Measurements from ENCODE around the gene DNAJC7.

DNA sequence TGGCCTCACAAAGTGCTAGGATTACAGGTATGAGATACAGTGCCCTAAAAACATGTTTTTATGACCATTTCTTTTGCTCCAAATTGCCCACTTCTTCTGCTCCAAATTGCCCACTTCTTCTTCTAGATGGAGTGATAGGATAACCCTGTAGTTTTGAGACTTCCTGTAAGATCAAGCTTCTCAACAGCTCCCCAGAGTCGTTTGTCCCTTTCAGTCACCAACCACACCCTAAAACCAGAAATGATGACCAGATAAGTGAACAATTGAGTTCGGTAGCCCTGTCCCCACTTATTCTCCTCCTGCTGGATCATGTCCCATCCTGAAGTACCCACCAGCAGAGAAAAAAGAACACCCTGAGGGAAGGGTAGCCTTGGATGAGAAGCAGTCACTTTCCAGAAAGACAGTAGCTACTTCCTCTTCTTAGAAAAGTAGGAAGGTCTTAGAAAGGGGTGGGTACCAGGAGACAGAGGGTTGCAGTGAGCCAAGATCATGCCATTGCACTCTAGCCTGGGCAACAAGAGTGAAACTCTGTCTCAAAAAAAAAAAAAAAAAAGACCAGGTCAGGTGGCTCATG is 84.3 kb downstream of the DNAJC7 start:
- TF ChIP-seq POLR2A (IDR thresholded peaks at IDR 0.05; ENCODE audit: low read depth), result no peak
- TF ChIP-seq, protein P1, sequence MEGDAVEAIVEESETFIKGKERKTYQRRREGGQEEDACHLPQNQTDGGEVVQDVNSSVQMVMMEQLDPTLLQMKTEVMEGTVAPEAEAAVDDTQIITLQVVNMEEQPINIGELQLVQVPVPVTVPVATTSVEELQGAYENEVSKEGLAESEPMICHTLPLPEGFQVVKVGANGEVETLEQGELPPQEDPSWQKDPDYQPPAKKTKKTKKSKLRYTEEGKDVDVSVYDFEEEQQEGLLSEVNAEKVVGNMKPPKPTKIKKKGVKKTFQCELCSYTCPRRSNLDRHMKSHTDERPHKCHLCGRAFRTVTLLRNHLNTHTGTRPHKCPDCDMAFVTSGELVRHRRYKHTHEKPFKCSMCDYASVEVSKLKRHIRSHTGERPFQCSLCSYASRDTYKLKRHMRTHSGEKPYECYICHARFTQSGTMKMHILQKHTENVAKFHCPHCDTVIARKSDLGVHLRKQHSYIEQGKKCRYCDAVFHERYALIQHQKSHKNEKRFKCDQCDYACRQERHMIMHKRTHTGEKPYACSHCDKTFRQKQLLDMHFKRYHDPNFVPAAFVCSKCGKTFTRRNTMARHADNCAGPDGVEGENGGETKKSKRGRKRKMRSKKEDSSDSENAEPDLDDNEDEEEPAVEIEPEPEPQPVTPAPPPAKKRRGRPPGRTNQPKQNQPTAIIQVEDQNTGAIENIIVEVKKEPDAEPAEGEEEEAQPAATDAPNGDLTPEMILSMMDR (IDR thresholded peaks at IDR 0.05), result no peak

Data from esophagus muscularis mucosa (tissue), 3 donors.